ENCODE data around the gene BRINP2.

- TF ChIP-seq EZH2 (IDR thresholded peaks at IDR 0.05; ENCODE audit: borderline replicate concordance, low read length): no peak
- no peak for TF ChIP-seq CTCF (IDR thresholded peaks at IDR 0.05; ENCODE audit: low read length)
These were observed 144.5 kb downstream of the BRINP2 start for GRCh38 chr1:177315261-177315660.
